ENCODE measurements around the gene CEP89.
"Not testable (repeated sequence)": the region's sequence is repeated elsewhere in the genome, so short reads cannot be mapped to it uniquely, and the experiment has no call there.

GRCh38 chr19:32997061-32997464 lies 25.3 kb upstream of the CEP89 start:
- TF ChIP-seq NR3C1 (CRISPR knock-in tag; conservative IDR thresholded peaks at IDR 0.05; ENCODE audit: low read depth); ZNF512 (CRISPR knock-in tag; IDR thresholded peaks at IDR 0.05; ENCODE audit: borderline replicate concordance): not testable (repeated sequence)
